ENCODE data around the gene NHLRC4.

DNA sequence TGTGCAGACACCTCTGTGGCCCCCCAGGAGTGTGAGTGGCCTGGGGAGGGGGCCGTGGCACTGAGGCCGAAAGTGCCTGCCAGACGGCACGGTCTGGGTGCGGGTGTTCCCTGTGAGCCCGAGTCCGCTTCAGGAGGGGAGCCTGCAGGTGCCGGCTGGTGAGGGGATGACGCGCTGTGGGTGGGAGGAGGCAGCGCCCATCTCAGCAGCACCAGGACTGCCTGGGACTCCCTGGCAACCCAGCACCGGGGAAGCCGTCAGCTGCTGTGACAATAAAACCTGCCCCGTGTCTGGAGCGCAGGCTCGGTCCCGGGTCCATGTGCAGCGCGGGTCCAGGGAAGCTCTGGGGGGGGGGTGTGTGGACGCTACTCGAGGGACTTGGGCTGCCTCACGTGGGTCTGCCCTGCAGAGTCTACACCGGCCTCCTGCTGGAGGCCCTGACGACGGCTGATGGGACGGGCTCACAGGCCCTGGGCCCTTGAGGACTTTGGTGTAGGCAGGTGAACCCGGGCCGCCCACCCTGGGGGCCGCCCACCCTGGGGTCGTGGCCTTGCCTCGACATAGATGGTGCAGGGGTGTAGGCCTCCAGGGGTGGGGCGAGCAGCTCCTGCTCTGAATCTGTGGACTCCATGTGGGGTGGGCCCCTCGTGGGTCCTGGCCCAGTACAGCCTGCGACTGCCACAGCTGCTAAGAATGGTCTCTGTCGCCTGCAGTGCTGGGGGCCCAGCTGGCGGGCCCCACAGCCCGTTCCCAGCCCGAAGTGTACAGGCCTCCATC is 17.2 kb downstream of the NHLRC4 start:
- TF ChIP-seq, protein P1, sequence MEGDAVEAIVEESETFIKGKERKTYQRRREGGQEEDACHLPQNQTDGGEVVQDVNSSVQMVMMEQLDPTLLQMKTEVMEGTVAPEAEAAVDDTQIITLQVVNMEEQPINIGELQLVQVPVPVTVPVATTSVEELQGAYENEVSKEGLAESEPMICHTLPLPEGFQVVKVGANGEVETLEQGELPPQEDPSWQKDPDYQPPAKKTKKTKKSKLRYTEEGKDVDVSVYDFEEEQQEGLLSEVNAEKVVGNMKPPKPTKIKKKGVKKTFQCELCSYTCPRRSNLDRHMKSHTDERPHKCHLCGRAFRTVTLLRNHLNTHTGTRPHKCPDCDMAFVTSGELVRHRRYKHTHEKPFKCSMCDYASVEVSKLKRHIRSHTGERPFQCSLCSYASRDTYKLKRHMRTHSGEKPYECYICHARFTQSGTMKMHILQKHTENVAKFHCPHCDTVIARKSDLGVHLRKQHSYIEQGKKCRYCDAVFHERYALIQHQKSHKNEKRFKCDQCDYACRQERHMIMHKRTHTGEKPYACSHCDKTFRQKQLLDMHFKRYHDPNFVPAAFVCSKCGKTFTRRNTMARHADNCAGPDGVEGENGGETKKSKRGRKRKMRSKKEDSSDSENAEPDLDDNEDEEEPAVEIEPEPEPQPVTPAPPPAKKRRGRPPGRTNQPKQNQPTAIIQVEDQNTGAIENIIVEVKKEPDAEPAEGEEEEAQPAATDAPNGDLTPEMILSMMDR (IDR thresholded peaks at IDR 0.05): no peak
- no peak for TF ChIP-seq POLR2AphosphoS5 (IDR thresholded peaks at IDR 0.05)
- TF ChIP-seq POLR2A (IDR thresholded peaks at IDR 0.05): no peak
